HepG2 (cell line): ENCODE data around the gene SEC31B. TPM values are rescaled to one million over a fixed set of nuclear protein-coding genes. Genes with fewer than 3 reads are reported as not detected.

Source experiments
- polyA plus RNA-seq, 8 experiments: library from polyadenylated mRNA; depleted of rRNA in 3 of 8; stranded (reverse) in 7 of 8; unstranded in 1 of 8; fragments of >200 nt; fragmentation: Illumina TruSeq in 4 of 8; extraction: Trizol in 4 of 8; gene quantifications; 2 replicates each; pipeline versions ENCODE4 v1.2.1 to v1.2.3, GENCODE V29; 2011 to 2016; ENCODE audit warnings: low read depth in 4 of 8, missing spikeins in 1 of 8, mixed read lengths in 1 of 8; ENCODE audit not compliant: insufficient read depth in 1 of 8
- total RNA-seq, 5 experiments: library from RNA; depleted of rRNA; stranded (reverse); fragments of >200 nt; fragmentation: Illumina TruSeq; extraction: Trizol; gene quantifications; 2 replicates each; pipeline ENCODE4 v1.2.3, GENCODE V29; 2016; ENCODE audit warnings: low read depth in 1 of 5

The SEC31B gene
- total and polyA plus RNA-seq, 2 of the 13 experiments (the other 11 are each of a cell fraction or from before 2014, with no cell fraction given), result 2.0 to 8.3 TPM

Other genes with a start within 250 kb of the SEC31B start
- 64.4 and 81.4 TPM in 2 replicates for gene BLOC1S2, start 233.2 kb downstream of the SEC31B start, total RNA-seq (2016; rRNA removed; fragmentation: Illumina TruSeq; extraction: Trizol)
- 19.2 and 22.3 TPM in 2 replicates for gene BLOC1S2, start 233.2 kb downstream of the SEC31B start, polyA plus RNA-seq (2011; rRNA removed)
- 0.07 and 0.31 TPM in 2 replicates for gene PKD2L1, start 189.6 kb downstream of the SEC31B start, total RNA-seq (2016; rRNA removed; fragmentation: Illumina TruSeq; extraction: Trizol)
- gene PKD2L1, start 189.6 kb downstream of the SEC31B start, polyA plus RNA-seq (2011; rRNA removed), result 0.15 and 0.27 TPM in 2 replicates
- gene SCD, start 172.6 kb downstream of the SEC31B start, total RNA-seq (2016; rRNA removed; fragmentation: Illumina TruSeq; extraction: Trizol), result 338 and 492 TPM in 2 replicates
- gene SCD, start 172.6 kb downstream of the SEC31B start, polyA plus RNA-seq (2011; rRNA removed), result 512 and 596 TPM in 2 replicates
- gene WNT8B, start 56.9 kb downstream of the SEC31B start, total RNA-seq (2016; rRNA removed; fragmentation: Illumina TruSeq; extraction: Trizol), result 0.07 TPM in 1 of 2 replicates, not detected in the other
- 0.13 and 0.20 TPM in 2 replicates for gene WNT8B, start 56.9 kb downstream of the SEC31B start, polyA plus RNA-seq (2011; rRNA removed)
- 216 and 222 TPM in 2 replicates for gene NDUFB8, start 10.0 kb upstream of the SEC31B start, total RNA-seq (2016; rRNA removed; fragmentation: Illumina TruSeq; extraction: Trizol)
- gene NDUFB8, start 10.0 kb upstream of the SEC31B start, polyA plus RNA-seq (2011; rRNA removed), result 197 and 210 TPM in 2 replicates
- 10.7 and 14.9 TPM in 2 replicates for gene HIF1AN, start 16.1 kb upstream of the SEC31B start, total RNA-seq (2016; rRNA removed; fragmentation: Illumina TruSeq; extraction: Trizol)
- gene HIF1AN, start 16.1 kb upstream of the SEC31B start, polyA plus RNA-seq (2011; rRNA removed), result 8.0 and 8.6 TPM in 2 replicates
- gene PAX2, start 225.7 kb upstream of the SEC31B start, total RNA-seq (2016; rRNA removed; fragmentation: Illumina TruSeq; extraction: Trizol), result not detected in 2 replicates
- not detected in 2 replicates for gene PAX2, start 225.7 kb upstream of the SEC31B start, polyA plus RNA-seq (2011; rRNA removed)